OCI-LY7 (cell line): ENCODE results near the gene OAS2. TPM values are rescaled to one million over a fixed set of nuclear protein-coding genes. Genes with fewer than 3 reads are reported as not detected.
"Not testable (repeated sequence)": the region's sequence is repeated elsewhere in the genome, so short reads cannot be mapped to it uniquely, and the experiment has no call there.

Experiments
- BruUV-seq: library from RNA; stranded (reverse); fragments of 400-500 nt; replicated peaks from 2 replicates; lab custom pipeline; 2021; lab: Mats Ljungman, UMichigan
- CTCF ChIA-PET: fragments of 300-600 bp; sonication (Branson Sonifier 250); formaldehyde crosslinking; loops from one replicate; lab custom pipeline; 2022; ENCODE audit warnings: antibody characterized with exemption; ENCODE audit not compliant: unreplicated experiment; lab: Charles Lee
- POLR2A ChIA-PET: fragments of 300-600 bp; sonication (Branson Sonifier 250); formaldehyde crosslinking; loops from one replicate; lab custom pipeline; 2022; ENCODE audit warnings: antibody characterized with exemption; lab: Charles Lee
- DNase-seq: peaks from one replicate; pipeline ENCODE4 v3.0.0-alpha.2; 2015; ENCODE audit warnings: low spot score
- H2AFZ ChIP-seq: fragments of 200-600 bp; sonication (generic), shearing (Covaris generic); 2 replicates; pipeline ENCODE4 v1.6.1; 2014; ENCODE audit warnings: mild to moderate bottlenecking, antibody characterized with exemption, low read length, moderate library complexity
- H3K27ac ChIP-seq: fragments of 200-600 bp; sonication (generic); 2 replicates; pipeline ENCODE4 v1.5.1; 2014; ENCODE audit warnings: mixed run types, low read depth, mild to moderate bottlenecking, moderate library complexity, low read length, inconsistent platforms; ENCODE audit not compliant: poor library complexity, severe bottlenecking
- H3K36me3 ChIP-seq: fragments of 200-600 bp; sonication (generic); 2 replicates; pipeline ENCODE4 v1.6.1; 2014; ENCODE audit warnings: mild to moderate bottlenecking, antibody characterized with exemption, low read length, moderate library complexity, mixed read lengths; ENCODE audit not compliant: insufficient read depth
- H3K4me1 ChIP-seq: fragments of 200-600 bp; sonication (generic); 2 replicates; pipeline ENCODE4 v1.5.1; 2014; ENCODE audit warnings: mild to moderate bottlenecking, low read length; ENCODE audit not compliant: insufficient read depth, poor library complexity, severe bottlenecking
- H3K4me2 ChIP-seq: fragments of 200-600 bp; sonication (generic); 2 replicates; pipeline ENCODE4 v1.6.1; 2014; ENCODE audit warnings: mild to moderate bottlenecking, low read length
- H3K4me3 ChIP-seq: fragments of 200-600 bp; sonication (generic); 2 replicates; pipeline ENCODE4 v1.5.1; 2014; ENCODE audit warnings: mild to moderate bottlenecking, low read depth, low read length; ENCODE audit not compliant: poor library complexity, severe bottlenecking
- H3K79me2 ChIP-seq: fragments of 200-600 bp; sonication (generic); 2 replicates; pipeline ENCODE4 v1.6.1; 2016; ENCODE audit warnings: low read depth, mild to moderate bottlenecking, low read length, moderate library complexity, mixed read lengths; ENCODE audit not compliant: insufficient read depth
- H3K9me2 ChIP-seq: fragments of 200-600 bp; sonication (generic); 2 replicates; pipeline ENCODE4 v1.6.1; 2016; ENCODE audit warnings: mild to moderate bottlenecking, low read length, mixed read lengths; ENCODE audit not compliant: insufficient read depth
- H3K9me3 ChIP-seq: fragments of 200-600 bp; sonication (generic); 2 replicates; pipeline ENCODE4 v1.6.1; 2014; ENCODE audit warnings: mild to moderate bottlenecking, mixed run types, low read length, mixed read lengths
- H4K20me1 ChIP-seq: fragments of 200-600 bp; sonication (generic); 2 replicates; pipeline ENCODE4 v1.6.1; 2014; ENCODE audit warnings: mild to moderate bottlenecking, antibody characterized with exemption, low read length, moderate library complexity, mixed read lengths; ENCODE audit not compliant: insufficient read depth
- EZH2phosphoT487 ChIP-seq: fragments of 200-600 bp; sonication (generic); IDR thresholded peaks from 2 replicates; pipeline ENCODE4 v1.6.1; 2018; ENCODE audit warnings: low read depth, borderline replicate concordance, mild to moderate bottlenecking, mixed run types, antibody characterized with exemption, low read length, moderate library complexity, mixed read lengths
- intact Hi-C: fragments of 100-400 bp; cut with micrococcal nuclease; formaldehyde crosslinking; loops from one replicate; pipeline ENCODE4 v1.10.0; 2022; ENCODE audit not compliant: unreplicated experiment
- total RNA-seq, 2 experiments: library from RNA; depleted of rRNA in 1 of 2; stranded (reverse); fragments of >200 nt in 1 of 2; shearing (Covaris generic) in 1 of 2; gene quantifications; 2 replicates each; pipeline ENCODE4 v1.2.3, GENCODE V29; 2014 to 2022
- TF ChIP-seq, protein P1 (sequence below): fragments of 200-600 bp; sonication (generic); conservative IDR thresholded peaks from 2 replicates; pipeline ENCODE4 v1.5.1; 2014; ENCODE audit warnings: mild to moderate bottlenecking, antibody characterized with exemption, low read length, moderate library complexity, mixed read lengths

Gene OAS2
- total RNA-seq, 2 experiments from 2014 or later: 33.2 to 46.8 TPM

DNA sequence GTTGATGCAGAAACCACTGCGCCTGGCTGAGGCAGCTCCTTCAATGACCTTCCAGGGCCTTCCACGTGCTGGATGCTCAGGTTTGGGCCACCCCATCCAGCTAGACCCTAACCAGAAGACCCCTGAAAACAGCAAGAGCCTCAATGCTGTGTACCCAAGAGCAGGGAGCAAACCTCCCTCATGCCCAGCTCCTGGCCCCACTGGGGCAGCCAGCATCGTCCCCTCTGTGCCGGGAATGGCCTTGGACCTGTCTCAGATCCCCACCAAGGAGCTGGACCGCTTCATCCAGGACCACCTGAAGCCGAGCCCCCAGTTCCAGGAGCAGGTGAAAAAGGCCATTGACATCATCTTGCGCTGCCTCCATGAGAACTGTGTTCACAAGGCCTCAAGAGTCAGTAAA is 29.5 kb upstream of the OAS2 start:
- no peaks in the 10 kb centered on the region for H3K79me2 ChIP-seq
- no peaks in the 10 kb centered on the region for H4K20me1 ChIP-seq
- intact Hi-C loops: no loop called here
- H2AFZ ChIP-seq: no peak overlapping the region
- no peaks in the 10 kb centered on the region for H3K9me3 ChIP-seq
- TF ChIP-seq, protein P1, sequence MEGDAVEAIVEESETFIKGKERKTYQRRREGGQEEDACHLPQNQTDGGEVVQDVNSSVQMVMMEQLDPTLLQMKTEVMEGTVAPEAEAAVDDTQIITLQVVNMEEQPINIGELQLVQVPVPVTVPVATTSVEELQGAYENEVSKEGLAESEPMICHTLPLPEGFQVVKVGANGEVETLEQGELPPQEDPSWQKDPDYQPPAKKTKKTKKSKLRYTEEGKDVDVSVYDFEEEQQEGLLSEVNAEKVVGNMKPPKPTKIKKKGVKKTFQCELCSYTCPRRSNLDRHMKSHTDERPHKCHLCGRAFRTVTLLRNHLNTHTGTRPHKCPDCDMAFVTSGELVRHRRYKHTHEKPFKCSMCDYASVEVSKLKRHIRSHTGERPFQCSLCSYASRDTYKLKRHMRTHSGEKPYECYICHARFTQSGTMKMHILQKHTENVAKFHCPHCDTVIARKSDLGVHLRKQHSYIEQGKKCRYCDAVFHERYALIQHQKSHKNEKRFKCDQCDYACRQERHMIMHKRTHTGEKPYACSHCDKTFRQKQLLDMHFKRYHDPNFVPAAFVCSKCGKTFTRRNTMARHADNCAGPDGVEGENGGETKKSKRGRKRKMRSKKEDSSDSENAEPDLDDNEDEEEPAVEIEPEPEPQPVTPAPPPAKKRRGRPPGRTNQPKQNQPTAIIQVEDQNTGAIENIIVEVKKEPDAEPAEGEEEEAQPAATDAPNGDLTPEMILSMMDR: no peak
- TF ChIP-seq EZH2phosphoT487: no peak
- H3K4me2 ChIP-seq: no peak overlapping the region
- no peak overlapping the region for H3K4me3 ChIP-seq
- ChIA-PET CTCF (interaction anchor here (0.7 kb wide), 1 partner anchor 9 kb away, joined by 5 read pairs; no protein-coding TSS in a partner anchor), POLR2A (interaction anchor here (0.6 to 0.8 kb wide), 5 partner anchors 17 to 113 kb away, joined by 3 to 5 read pairs (median 3); partner anchors contain the start of gene OAS1)
- BruUV-seq: no TSS peak
- DNase-seq: no peak
- no peaks in the 10 kb centered on the region for H3K9me2 ChIP-seq
- no peaks in the 10 kb centered on the region for H3K36me3 ChIP-seq
- H3K4me1 ChIP-seq: no peaks in the 10 kb centered on the region
- H3K27ac ChIP-seq: no peak overlapping the region

DNA sequence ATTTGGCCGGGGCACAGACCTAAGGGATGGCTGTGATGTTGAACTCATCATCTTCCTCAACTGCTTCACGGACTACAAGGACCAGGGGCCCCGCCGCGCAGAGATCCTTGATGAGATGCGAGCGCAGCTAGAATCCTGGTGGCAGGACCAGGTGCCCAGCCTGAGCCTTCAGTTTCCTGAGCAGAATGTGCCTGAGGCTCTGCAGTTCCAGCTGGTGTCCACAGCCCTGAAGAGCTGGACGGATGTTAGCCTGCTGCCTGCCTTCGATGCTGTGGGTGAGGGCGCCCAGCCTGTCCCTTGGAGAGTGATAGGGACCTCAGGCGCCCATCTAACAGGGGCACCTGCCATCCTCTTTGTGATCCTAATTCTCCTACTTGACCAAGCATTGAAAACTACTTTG is 27.6 kb upstream of the OAS2 start:
- no peak for DNase-seq
- Histone ChIP-seq H4K20me1 (no peaks in the 10 kb centered on the region), H3K9me3 (no peaks in the 10 kb centered on the region), H3K79me2 (no peaks in the 10 kb centered on the region), H3K4me2 (no peak overlapping the region), H3K4me1 (no peaks in the 10 kb centered on the region), H2AFZ (no peak overlapping the region), H3K36me3 (no peaks in the 10 kb centered on the region), H3K27ac (no peak overlapping the region), H3K4me3 (no peak overlapping the region), H3K9me2 (no peaks in the 10 kb centered on the region)
- TF ChIP-seq EZH2phosphoT487: no peak
- TF ChIP-seq, protein P1: no peak
- no TSS peak for BruUV-seq
- intact Hi-C loops: no loop called here
- POLR2A ChIA-PET: interaction anchor here (1.2 kb wide), 1 partner anchor 11 kb away, joined by 3 read pairs; no protein-coding TSS in a partner anchor
- CTCF ChIA-PET: no interaction called here

DNA sequence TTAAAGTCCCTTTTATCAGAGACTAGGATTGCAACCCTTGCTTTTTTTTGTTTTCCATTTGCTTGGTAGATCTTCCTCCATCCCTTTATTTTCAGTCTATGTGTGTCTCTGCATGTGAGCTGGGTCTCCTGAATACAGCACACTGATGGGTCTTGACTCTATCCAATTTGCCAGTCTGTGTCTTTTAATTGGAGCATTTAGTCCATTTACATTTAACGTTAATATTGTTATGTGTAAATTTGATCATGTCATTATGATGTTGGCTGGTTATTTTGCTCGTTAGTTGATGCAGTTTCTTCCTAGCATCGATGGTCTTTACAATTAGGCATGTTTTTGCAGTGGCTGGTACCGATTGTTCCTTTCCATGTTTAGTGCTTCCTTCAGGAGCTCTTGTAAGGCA is 21.2 kb upstream of the OAS2 start:
- H3K36me3 ChIP-seq, H3K4me1 ChIP-seq, DNase-seq, CTCF ChIA-PET, H2AFZ ChIP-seq, H3K79me2 ChIP-seq, H3K9me3 ChIP-seq, H3K27ac ChIP-seq, H3K4me2 ChIP-seq, H3K4me3 ChIP-seq, BruUV-seq, H3K9me2 ChIP-seq, H4K20me1 ChIP-seq, intact Hi-C loops, POLR2A ChIA-PET: not testable (repeated sequence)
